Right atrium auricular region (tissue), 2 donors: ENCODE results near the gene APOC3. TPM values are rescaled to one million over a fixed set of nuclear protein-coding genes. Genes with fewer than 3 reads are reported as not detected.

Experiments used
- DNase-seq: peaks from one replicate; pipeline ENCODE4 v3.0.0-alpha.2; 2019; ENCODE audit warnings: low spot score
- H3K27ac ChIP-seq, 2 donors: fragments of 200-600 bp; sonication (generic); 1 replicate in 1 of 2; 2 replicates in 1 of 2; pipeline ENCODE4 v1.5.1; 2016 to 2019
- H3K27me3 ChIP-seq, 2 donors: fragments of 200-600 bp; sonication (generic); one replicate each; pipeline versions ENCODE4 v1.5.1 to v1.6.0; 2017 to 2019
- H3K36me3 ChIP-seq: fragments of 200-600 bp; sonication (generic); one replicate; pipeline ENCODE4 v1.5.1; 2016
- H3K4me1 ChIP-seq, 2 donors: fragments of 200-600 bp; sonication (generic); one replicate each; pipeline versions ENCODE4 v1.5.1 to v1.6.0; 2017 to 2019
- H3K4me3 ChIP-seq, 2 donors: fragments of 200-600 bp; sonication (generic); 1 replicate in 1 of 2; 2 replicates in 1 of 2; pipeline ENCODE4 v1.5.1; 2017 to 2019; ENCODE audit warnings: mild to moderate bottlenecking in 1 of 2, moderate library complexity in 1 of 2
- H3K9me3 ChIP-seq, 2 donors: fragments of 200-600 bp; sonication (generic); one replicate each; pipeline ENCODE4 v1.5.1; 2019
- total RNA-seq, 2 donors: library from RNA; depleted of rRNA; stranded (reverse); fragments of >200 nt; gene quantifications; one replicate each; pipeline ENCODE4 v1.1.0, GENCODE V29; 2016
- TF ChIP-seq, protein P1 (sequence below), 2 donors: fragments of 200-600 bp; sonication (generic); IDR thresholded peaks; one replicate each; pipeline ENCODE4 v1.5.1; 2019; ENCODE audit warnings: antibody characterized with exemption in 2 of 2

The APOC3 gene
- total RNA-seq, 2 donors from 2014 or later, result not detected

DNA sequence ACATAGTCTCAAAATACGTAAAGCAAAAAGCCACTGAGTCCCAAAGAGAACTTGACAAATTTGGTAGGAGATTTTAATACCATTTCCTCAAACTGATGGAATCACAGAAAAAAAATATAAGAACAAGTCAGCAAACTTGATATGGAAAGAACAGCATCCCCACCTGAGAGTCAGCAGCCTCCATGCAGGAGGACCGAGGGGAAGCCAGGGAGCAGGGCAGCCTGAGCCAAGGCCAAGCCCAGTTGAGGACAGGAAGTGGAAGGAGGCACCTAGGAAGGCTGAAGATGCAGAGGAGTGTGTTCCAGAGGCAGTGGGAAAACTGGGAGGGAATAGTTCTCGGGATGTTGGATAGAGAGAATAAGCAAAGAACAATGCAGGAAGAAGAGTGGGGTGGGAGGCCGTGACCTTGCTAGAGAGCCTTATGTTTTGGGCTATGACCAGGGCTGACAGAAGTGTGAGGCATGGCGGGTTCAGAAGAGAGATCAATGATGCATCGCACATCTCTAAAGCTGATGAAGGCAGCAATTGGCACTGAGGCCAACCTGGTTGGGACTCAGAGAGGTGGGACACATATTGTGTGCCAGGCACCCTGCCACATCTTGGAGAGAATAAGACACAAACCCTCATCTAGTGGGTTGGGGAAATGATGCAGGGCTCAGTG, 22.0 kb upstream of the APOC3 start:
- Histone ChIP-seq H3K36me3 (no peaks in the 10 kb centered on the region), H3K27me3 (no peaks in the 10 kb centered on the region)

DNA sequence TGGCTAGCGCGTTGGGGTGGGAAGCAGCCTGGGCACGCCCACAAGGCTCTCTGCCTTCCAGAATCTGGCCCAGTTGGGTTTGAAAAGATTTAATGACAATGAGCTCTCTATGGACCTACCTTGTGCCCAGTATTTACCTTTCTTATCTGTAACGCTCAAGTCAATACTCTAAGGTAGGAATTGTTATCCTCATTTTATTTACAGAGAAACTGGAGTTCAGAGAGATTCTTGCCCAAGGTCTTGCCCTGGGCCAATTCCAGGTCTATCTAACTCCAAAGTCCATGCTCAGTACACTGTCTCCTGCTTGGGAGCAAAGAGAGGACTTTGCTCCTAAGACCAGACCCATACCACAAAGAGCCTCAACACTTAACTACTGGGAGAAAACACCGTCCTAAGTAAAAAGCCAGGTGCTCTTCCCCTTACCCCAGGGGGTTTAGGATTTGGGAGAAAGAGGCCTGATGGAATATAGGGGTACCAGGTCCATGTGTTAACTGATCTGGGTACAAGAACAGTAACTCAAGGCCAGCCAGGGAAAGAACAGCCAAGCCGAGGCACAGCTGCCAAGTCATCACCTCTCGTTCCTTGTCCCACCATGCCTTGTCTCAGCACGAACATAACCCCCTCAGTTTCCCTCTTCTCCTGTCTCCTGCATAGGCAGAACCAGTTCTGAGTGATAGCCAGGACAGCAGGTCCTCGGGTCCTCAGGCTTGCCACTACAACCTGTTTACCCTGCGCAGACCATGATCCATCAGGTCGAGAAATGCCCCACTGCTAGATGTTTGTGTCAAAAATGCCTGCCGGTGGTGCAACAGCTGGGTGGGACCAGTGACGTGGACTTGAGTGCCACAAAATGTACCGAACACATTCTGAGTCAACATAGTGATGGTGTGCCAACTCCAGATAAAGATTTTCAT, 21.2 kb upstream of the APOC3 start:
- Histone ChIP-seq H3K9me3 (no peaks in the 10 kb centered on the region), H3K4me3 (no peak overlapping the region), H3K36me3 (no peaks in the 10 kb centered on the region), H3K27me3 (no peaks in the 10 kb centered on the region), H3K4me1 (no peaks in the 10 kb centered on the region), H3K27ac (no peak overlapping the region)
- TF ChIP-seq, protein P1, sequence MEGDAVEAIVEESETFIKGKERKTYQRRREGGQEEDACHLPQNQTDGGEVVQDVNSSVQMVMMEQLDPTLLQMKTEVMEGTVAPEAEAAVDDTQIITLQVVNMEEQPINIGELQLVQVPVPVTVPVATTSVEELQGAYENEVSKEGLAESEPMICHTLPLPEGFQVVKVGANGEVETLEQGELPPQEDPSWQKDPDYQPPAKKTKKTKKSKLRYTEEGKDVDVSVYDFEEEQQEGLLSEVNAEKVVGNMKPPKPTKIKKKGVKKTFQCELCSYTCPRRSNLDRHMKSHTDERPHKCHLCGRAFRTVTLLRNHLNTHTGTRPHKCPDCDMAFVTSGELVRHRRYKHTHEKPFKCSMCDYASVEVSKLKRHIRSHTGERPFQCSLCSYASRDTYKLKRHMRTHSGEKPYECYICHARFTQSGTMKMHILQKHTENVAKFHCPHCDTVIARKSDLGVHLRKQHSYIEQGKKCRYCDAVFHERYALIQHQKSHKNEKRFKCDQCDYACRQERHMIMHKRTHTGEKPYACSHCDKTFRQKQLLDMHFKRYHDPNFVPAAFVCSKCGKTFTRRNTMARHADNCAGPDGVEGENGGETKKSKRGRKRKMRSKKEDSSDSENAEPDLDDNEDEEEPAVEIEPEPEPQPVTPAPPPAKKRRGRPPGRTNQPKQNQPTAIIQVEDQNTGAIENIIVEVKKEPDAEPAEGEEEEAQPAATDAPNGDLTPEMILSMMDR (IDR thresholded peaks at IDR 0.05), result no peak
- no peak for DNase-seq

More for the DNA sequence above, 22.0 kb upstream of the APOC3 start:
- Histone ChIP-seq H3K4me3 (no peak overlapping the region), H3K27ac (no peak overlapping the region), H3K4me1 (no peaks in the 10 kb centered on the region), H3K9me3 (no peaks in the 10 kb centered on the region)
- TF ChIP-seq, protein P1 (IDR thresholded peaks at IDR 0.05), result no peak
- DNase-seq, result no peak

DNA sequence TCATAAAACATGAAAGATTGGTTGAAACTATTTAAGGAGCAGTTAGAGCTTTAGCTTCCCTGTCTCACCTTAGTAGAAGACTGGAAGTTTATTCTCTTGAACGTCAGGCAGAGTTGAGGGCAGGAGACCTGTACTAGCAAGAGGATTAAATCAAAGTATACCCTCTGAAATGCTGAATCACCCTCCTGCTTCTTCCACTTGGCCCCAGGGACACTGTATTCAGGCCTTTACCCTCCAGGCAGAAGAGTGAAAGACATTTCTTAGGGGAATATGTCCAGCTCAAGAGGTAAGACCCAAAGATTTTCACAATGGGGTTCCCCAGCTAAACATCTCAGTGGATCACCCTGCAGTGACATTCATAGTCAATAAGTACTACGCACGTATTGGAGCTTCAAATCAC, 18.5 kb upstream of the APOC3 start:
- TF ChIP-seq, protein P1 (IDR thresholded peaks at IDR 0.05), result no peak
- no peaks in the 10 kb centered on the region for H3K4me1 ChIP-seq
- H3K36me3 ChIP-seq, result no peaks in the 10 kb centered on the region
- H3K27me3 ChIP-seq, result no peaks in the 10 kb centered on the region
- H3K9me3 ChIP-seq, result no peaks in the 10 kb centered on the region
- no peak overlapping the region for H3K27ac ChIP-seq
- DNase-seq, result no peak
- no peak overlapping the region for H3K4me3 ChIP-seq

DNA sequence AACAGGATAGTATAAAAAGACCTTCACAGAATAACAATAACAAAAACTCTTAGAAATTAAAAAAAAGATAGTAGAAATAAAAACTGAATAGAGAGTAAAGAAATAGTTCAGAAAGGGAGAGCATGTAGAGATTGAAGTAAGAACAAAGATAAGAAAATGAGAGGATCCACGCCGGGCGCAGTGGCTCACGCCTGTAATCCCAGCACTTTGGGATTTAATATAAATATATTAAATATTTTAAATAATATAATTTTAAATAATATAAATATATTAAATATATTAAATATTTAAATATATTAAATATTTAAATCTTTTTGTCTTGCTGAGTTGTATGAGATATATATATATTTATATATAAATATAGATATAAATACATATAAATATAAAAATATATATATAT, 17.6 kb upstream of the APOC3 start:
- Histone ChIP-seq H3K27me3 (no peaks in the 10 kb centered on the region), H3K27ac (no peak overlapping the region), H3K4me3 (no peak overlapping the region), H3K36me3 (no peaks in the 10 kb centered on the region), H3K4me1 (no peaks in the 10 kb centered on the region), H3K9me3 (no peaks in the 10 kb centered on the region)
- no peak for DNase-seq
- TF ChIP-seq, protein P1 (IDR thresholded peaks at IDR 0.05), result no peak

DNA sequence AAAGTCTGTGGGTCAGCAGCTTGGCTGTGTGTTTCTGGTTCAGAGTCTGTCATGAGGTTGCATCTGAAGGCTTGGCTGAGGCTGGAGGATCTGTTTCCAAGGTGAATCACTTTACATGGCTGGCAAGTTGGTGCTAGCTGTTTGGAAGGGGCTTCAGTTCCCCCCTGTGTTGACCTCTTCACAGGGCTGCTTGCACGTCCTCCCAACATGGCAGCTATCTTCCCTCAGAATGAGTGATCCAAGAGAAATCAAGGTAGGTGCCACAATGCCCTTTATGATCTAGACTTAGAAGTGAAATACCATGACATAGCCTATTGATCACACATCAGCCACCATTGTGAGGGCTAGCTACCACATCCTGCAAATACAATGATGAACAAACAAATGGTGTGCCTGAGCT, 16.5 kb upstream of the APOC3 start:
- H3K27me3 ChIP-seq, result no peaks in the 10 kb centered on the region
- no peak for DNase-seq
- H3K27ac ChIP-seq, result no peak overlapping the region
- no peaks in the 10 kb centered on the region for H3K9me3 ChIP-seq
- no peaks in the 10 kb centered on the region for H3K4me1 ChIP-seq
- no peaks in the 10 kb centered on the region for H3K36me3 ChIP-seq
- TF ChIP-seq, protein P1 (IDR thresholded peaks at IDR 0.05), result no peak
- no peak overlapping the region for H3K4me3 ChIP-seq
